ENCODE data around the gene DPP3.

GRCh38 chr11:66451663-66452062, 28.6 kb upstream of the DPP3 start:
- TF ChIP-seq EZH2 (IDR thresholded peaks at IDR 0.05) (no peak), POLR2AphosphoS5 (IDR thresholded peaks at IDR 0.05; ENCODE audit: borderline replicate concordance, low read depth, low read length) (no peak)

Data from SK-N-MC (cell line).